GM19035 (cell line): Measurements from ENCODE around the gene ADAM11.
"Not testable (repeated sequence)": the region's sequence is repeated elsewhere in the genome, so short reads cannot be mapped to it uniquely, and the experiment has no call there.

ENCODE experiments used
- ATAC-seq: cut with Tn5 transposase; IDR thresholded peaks from one replicate; pipeline ENCODE4 v1.9.1; 2021; ENCODE audit not compliant: unreplicated experiment

Gene ADAM11

DNA sequence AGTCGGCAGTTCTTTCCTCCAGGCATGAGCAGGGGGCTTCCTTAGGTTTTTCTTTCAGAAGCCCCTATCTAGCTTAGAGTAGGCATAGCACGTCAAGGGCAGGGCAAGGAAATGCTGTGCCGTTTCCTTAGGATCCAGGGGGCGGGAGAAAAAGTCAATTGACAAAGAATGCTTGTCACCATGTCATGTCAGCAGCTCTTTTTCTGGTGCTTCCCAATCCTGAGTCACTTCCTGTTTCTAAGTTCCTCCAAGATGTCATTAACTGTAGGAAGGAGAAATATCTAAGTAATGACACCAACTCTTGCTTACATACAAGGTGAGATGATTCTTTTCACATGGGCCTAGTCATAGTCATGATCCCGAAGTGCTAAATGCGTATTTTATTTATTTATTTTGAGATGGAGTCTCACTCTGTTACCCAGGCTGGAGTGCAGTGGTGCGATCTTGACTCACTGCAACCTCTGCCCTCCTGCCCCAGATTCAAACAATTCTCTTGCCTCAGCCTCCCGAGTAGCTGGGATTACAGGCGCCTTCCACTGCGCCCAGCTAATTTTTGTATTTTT is 36.1 kb downstream of the ADAM11 start:
- ATAC-seq: no peak

DNA sequence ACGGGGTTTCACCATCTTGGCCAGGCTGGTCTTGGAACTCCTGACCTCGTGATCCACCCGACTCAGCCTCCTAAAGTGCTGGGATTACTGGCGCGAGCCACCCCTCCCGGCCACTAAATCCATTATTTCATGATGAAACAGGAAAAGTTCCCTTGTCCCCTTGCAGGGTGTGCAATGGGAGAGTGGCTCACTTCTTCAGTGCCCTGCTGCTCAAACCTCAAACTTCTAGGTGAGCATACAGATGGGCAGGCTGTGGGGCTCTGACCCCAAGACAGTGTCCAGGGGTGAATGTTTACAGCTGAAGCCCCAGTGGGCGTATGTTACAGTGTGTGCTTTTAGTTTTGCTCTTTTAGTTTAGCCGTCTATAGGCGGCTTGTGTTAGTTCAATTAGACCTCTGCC is 36.6 kb downstream of the ADAM11 start:
- no peak for ATAC-seq

DNA sequence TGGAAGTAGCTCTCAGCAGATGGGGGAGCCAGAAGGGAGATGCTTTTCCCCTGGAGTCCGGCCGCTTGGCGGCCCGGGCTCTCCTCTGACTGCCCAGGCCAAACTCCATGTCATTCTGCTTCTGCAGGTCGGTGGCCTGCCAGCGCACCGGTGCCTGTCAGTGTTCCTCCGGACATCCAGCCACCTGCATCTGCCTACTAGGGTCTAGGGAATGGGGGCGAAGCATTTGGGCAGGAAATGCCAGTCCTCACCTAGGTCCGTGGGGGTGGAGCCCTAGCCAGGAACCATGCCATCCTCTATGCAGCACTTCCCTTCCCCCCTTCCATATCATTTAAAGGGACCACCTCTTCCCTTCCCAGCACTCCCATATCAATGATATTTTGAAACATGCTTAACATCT is 37.1 kb downstream of the ADAM11 start:
- no peak for ATAC-seq

DNA sequence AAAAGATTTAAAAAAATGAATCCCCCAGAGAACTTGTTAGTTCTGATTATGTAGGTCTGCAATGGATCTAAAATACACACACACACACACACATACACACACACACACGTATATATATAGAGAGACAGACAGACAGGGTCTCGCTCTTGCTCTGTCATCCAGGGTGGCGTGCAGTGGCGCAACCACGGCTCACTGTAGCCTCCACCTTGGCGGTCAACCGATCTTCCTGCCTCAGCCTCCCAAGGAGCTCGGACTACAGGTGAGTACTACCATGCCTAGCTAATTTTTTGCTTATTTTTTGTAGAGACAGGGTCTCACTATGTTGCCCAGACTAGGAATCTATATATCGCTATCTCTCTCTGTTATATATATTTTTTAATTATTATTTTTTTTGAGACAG is 37.9 kb downstream of the ADAM11 start:
- no peak for ATAC-seq

DNA sequence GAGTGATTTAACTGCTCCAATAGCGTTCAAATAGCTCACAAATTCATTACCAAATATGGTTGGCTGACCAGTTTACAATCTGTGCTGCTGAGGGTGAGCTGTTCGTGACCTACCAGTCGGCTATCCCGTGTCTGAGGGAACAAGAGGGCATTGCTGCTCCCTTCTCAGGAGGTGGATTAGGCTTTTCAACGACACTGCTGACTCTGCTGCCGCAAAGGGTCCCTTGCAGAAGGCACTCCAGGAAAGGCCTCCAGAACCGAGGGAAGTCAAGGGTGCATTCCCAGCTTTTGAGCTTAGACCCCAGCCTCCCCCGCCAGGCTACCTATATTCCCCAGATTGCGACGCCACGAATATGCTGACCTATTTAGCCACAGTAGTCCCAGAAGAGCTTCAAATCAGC is 39.0 kb downstream of the ADAM11 start:
- no peak for ATAC-seq

DNA sequence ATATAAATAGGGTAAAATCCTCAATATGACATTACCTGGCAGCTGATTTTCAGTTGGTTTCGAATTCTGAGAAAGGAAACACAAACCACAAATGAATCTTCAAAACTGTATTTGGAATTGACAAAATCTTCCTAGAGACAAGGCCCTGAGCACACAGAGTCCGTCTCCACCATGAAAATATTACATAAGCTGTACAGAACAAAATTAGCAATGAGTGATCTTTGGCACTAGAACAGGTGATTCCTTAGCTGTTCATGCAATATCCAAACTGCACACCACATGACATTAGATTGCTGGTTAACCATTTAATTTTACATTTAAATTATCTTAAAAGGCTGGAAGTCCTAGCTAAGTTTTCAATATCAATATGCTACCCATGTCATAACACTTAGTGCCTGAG is 39.6 kb downstream of the ADAM11 start:
- ATAC-seq: no peak

DNA sequence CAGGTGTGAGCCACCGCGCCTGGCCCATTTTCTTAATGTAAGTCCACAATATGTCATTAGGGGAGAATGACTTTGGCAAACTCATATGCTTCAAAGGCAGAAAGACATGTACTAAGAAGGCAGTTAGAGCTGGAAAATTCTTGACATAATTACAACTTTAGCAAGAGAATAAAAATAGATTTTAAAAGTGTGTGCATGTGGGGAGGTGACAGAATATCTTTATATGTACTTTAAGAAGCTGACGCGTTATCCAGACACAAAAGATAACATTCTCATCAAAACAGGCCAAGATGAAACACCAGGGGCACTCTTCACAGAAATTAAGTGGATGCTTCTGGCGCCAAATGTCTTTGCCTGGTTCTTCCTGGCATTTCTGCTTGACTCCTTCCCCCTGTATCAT is 43.1 kb downstream of the ADAM11 start:
- no peak for ATAC-seq

DNA sequence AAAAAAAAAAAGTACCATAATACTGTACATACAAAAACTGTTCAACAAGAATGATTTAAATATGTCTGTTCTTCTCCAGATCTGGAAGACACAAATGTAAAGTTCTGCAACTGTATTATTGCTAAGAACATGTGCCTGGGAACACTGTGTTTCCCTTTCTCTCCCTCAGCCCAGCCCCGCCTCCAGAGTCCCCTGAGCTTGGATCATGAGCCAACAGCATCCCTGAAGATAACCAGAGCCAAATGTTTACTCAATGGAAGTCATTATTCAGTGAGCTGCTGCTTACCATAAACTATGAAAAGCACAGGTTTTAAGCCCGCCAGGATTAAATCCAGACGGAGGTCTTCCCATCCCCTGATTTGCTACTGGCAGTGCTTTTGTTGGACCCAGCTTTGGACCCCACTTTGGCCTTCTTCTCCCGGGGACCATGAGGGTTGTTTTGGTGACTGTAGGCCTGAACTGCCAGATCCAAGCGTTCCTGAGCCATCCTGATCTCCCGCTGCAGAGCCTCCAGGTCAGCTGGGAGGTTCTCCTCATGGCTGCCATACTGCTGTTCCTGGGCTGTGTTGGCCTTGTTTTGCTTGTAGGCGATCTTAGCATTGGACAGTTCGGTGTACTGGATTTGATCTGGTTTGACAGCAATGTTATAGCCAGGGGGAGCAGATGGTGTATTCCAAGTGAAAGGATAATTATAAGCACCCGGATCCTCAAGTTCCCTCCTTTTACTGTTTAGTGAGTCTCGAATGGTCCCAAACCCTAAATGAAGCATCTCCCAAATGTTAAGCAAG is 45.7 kb downstream of the ADAM11 start:
- ATAC-seq: no peak

DNA sequence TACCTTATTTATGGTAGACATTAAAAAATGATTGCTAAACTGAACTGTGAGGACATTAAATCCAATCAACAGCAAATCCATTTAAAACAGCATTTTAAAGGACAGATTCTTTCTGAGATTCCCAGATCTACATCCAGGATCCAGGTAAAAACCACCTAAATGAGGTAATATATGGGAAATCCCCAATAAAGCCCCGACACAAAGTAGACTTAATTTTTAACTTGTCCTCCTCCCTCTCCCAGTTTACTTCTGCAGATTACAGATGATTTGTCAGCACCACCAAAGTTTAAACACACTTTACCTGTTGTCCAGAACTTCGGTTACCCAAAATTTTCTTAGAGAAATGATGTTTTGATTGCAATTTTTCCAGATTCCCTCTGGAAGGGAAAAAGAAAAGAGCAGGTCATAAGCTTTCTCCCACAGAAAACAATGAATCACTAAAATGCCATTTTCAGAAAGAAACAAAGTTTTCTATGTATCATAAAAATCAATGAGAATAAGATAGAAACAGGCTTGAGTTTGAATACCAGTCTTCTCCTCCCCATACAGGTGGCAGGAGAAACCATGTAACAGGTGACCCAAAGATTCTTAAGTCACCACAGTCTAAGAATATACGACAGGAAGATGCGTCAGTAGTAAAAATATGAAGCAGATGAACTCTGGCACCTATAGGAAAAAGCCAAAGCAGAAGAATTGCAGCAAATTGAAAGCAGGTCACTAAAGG is 48.5 kb downstream of the ADAM11 start:
- no peak for ATAC-seq

DNA sequence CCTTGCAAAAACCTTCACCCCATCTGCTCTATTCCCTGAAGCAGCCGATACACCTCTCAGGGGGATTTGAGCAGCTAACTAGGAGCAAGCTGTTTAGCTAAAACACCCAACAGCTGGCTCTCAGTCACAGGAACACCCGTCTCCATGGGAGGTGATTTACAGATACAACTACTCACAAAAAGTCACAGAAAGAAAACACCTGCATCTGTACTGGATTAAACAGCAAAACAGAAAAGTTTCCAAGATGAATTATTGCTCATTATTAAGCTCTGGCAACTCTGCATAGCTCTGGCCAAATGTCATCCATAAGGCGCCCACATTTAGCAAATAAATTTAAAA is 49.0 kb downstream of the ADAM11 start:
- ATAC-seq: no peak

DNA sequence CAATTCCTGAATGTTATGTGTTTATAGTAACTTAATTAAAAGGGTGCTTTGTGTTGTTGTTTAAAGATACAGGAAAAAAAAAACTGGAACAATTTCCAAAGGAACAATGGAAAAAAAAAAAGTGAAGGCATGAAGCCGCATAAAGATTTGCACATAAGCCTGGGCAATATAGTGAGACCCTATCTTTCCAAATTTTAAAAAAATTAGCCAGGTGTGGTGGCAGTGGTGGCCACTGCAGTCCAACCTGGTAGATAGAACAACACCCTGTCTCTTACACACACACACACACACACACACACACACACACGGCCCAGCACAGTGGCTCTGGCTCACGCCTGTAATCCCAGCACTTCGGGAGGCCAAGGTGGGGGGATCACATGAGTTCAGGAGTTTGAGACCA is 49.4 kb downstream of the ADAM11 start:
- ATAC-seq: no peak

DNA sequence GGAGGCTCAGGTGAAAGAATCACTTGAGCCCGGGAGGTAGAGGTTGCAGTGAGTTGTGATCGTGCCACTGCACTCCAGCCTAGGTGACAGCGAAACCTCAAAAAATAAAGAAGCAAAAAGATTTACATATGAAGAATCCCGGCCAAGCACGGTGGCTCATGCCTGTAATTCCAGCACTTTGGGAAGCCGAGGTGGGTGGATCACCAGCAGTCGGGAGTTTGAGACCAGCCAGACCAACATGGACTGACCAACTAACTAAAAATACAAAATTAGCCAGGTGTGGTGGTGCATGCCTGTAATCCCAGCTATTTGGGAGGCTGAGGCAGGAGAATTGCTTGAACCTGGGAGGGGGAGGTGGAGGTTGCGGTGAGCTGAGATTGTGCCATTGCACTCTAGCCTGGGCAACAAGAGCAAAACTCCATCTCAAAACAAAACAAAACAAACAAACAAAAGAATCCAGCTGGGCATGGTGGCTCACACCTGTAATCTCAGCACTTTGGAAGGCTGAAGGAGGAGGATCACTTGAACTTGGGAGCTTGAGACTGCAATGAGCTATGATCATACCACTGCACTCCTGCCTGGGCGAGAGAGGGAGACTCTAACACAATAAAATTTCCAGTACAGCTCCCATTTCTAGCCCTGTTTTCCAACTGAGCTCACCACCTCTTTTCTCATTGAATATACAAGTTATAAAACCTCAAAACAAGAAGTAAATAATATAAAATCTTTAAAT is 50.0 kb downstream of the ADAM11 start:
- ATAC-seq: not testable (repeated sequence)

DNA sequence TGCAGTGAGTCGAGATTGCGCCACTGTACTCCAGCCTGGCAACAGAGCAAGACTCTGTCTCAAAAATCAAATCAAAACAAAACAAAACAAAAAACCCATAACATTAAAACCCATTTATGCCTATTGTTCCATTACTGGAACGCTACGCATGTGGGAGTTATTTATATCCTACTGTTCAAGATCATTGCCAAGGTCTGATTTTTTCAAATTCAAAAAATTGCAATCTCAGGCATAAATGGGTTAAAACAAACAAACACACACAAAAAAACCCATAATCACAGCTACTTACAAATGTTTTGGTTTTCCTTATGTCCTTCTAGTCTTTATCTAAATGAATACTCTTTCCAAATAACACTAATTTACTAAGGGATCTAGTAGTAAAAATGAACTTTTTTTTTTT is 53.5 kb downstream of the ADAM11 start:
- ATAC-seq: no peak

DNA sequence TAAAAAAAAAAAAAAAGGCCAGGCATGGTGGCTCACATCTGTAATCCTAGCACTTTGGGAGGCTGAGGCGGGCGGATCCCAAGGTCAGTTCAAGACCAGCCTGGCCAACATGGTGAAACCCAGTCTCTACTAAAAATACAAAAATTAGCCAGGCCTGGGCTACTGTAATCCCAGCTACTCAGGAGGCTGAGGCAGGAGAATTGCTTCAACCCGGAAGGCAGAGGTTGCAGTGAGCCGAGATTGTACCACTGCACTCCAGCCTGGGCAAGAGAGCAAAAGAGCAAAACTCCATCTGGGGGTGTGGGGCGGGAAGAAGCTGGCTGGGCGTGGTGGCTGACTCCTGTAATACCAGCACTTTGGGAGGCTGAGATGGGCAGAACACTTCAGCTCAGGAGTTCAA is 59.7 kb downstream of the ADAM11 start:
- ATAC-seq: not testable (repeated sequence)

DNA sequence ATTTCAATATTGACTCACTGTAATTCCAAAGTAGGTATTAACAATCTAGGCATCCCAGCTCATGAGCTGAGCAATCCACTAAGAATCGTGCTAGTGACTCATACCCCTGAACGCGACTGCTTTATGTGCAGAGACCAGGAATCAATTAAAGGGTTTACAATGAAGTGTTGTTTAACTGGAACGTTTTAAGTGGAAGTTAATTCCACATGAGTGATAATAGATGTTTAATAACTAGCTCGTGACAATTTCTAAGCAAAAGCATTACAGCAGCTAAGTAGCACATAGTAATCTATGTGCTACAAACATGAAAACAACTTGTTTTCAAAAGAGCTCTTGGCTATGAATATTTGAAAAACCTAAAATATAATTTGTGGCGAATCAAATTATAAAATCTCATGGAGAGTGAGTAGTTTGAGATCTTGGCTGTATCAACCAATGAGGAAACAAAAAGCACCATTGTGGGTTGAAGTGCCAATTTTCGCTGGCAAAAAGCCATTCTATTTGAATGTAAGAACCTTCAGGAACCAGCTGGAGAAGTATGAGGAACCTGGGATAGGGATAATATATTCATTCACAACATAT is 61.9 kb downstream of the ADAM11 start:
- ATAC-seq: no peak

DNA sequence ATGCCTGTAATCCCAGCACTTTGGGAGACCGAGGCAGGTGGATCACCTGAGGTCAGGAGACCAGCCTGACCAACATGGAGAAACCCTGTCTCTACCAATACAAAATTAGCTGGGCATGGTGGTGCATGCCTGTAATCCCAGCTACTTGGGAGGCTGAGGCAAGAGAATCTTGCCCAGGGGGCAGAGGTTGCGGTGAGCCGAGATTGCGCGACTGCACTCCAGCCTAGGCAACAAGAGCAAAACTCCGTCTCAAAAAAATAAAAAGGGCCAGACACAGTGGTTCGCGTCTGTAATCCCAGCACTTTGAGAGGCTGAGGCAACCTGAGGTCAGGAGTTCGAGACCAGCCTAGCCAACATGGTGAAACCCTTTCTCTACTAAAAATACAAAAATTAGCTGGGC is 66.4 kb downstream of the ADAM11 start:
- not testable (repeated sequence) for ATAC-seq

DNA sequence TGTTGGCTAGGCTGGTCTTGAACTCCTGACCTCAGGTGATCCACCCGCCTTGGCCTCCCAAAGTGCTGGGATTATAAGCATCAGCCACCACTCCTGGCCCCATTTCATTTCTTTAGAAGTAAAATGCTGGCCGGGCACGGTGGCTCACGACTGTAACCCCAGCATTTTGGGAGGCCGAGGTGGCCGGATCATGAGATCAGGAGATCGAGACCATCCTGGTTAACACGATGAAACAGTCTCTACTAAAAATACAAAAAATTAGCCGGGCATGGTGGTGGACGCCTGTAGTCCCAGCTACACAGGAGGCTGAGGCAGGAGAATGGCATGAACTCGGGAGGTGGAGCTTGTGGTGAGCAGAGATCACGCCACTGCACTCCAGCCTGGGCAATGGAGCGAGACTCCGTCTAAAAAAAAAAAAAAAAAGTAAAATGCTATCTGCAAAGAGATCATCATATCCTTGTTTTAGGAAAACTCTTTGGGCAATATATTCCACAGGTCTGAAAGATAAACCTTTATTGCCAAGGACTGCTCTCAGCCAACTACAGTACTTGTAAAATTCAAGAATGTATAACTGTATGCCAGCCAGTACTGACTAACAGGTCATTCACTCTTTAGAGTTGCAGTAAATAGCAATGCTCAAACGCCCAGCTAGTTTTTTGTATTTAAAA is 67.5 kb downstream of the ADAM11 start:
- no peak for ATAC-seq

DNA sequence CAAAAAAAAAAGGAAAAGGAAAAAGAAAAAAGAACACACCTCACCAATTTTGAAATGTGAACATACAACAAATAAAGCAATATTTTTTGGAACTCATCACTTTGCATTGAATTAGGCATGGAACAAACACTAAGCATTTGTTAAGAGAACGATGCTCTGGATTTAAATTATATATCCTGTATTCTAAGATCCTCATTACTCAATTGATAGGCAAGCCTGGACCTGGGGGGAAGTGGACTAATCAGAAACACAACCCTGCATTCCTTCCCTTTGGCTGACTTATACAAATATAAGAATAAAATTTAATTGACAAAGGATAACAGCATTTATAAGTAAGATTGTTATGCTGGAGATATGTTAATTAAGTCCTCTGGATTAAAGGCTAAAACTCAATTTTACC is 69.1 kb downstream of the ADAM11 start:
- no peak for ATAC-seq

DNA sequence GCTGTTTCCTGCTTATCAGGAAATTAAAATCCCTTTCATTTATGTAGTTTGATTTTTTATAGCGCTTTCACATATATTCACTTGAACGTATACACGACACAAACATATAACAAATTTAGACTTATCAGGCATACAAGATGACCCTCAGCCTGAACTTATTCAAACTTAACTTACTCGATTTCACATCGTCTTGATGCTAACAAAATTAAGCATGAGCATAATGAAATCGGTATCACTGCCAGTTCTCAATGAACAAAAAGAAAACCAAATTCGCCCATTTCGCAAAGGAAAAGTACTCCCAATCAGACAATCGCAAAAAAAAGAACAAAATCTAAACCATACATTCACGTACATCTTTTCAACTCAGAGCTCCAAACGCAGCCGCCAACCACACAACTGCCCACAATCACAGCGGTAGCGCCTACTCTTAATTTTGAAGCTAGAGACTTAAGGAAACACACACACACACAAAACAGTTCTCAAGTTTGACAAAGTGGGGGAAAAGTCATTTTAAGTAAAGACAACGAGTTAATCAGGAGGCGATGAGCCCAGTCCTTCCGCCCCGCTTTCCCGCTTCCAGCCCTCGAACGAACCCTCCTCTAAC is 70.2 kb downstream of the ADAM11 start:
- no peak for ATAC-seq
